T-cell (primary cell): ENCODE data around the gene STARD7. TPM values are rescaled to one million over a fixed set of nuclear protein-coding genes. Genes with fewer than 3 reads are reported as not detected.

ENCODE experiments used
- ATAC-seq, 4 experiments: fragments of 200-7000 bp in 3 of 4; fragments of 150-1000 bp in 1 of 4; cut with Tn5 transposase; replicated peaks in 1 of 4; 1 replicate in 3 of 4; 2 replicates in 1 of 4; pipeline ENCODE4 v1.10.0; 2021; ENCODE audit warnings: moderate library complexity in 3 of 4, mild to moderate bottlenecking in 2 of 4, moderate number of reproducible peaks in 1 of 4
- CTCF ChIA-PET, 2 donors: fragments of 300-600 bp; sonication (Branson Sonifier 250); formaldehyde crosslinking; loops; one replicate each; lab custom pipeline; 2022; ENCODE audit warnings: antibody characterized with exemption in 2 of 2; lab: Charles Lee
- POLR2A ChIA-PET, 2 donors: fragments of 300-600 bp; sonication (Branson Sonifier 250); formaldehyde crosslinking; loops; one replicate each; lab custom pipeline; 2022; ENCODE audit warnings: antibody characterized with exemption in 2 of 2; lab: Charles Lee
- DNase-seq, 35 experiments: peaks; one replicate each; pipeline versions ENCODE4 v3.0.0 to v3.0.0-alpha.2; 2013 to 2023
- H3K27ac ChIP-seq: one replicate; pipeline ENCODE4 v1.5.1; 2013; ENCODE audit warnings: low read length
- H3K27me3 ChIP-seq, 2 experiments: replicated peaks in 1 of 2; 1 replicate in 1 of 2; 2 replicates in 1 of 2; pipeline versions ENCODE4 v1.6.1 to v1.7.0; 2013; ENCODE audit warnings: low read length in 1 of 2, mixed read lengths in 1 of 2; ENCODE audit not compliant: control insufficient read depth in 2 of 2, insufficient read depth in 2 of 2; ENCODE audit errors: extremely low read depth in 1 of 2
- H3K36me3 ChIP-seq, 2 donors: 1 replicate in 1 of 2; 2 replicates in 1 of 2; pipeline versions ENCODE4 v1.6.1 to v1.7.0; 2013; ENCODE audit warnings: low read length in 1 of 2; ENCODE audit not compliant: control insufficient read depth in 2 of 2, insufficient read depth in 1 of 2; ENCODE audit errors: extremely low read depth in 1 of 2
- H3K4me1 ChIP-seq, 2 experiments: 1 replicate in 1 of 2; 2 replicates in 1 of 2; pipeline versions ENCODE4 v1.6.1 to v1.7.0; 2013; ENCODE audit warnings: low read length in 2 of 2, mixed read lengths in 1 of 2; ENCODE audit not compliant: insufficient read depth in 2 of 2, control insufficient read depth in 1 of 2; ENCODE audit errors: extremely low read depth in 1 of 2
- H3K4me3 ChIP-seq, 2 donors: 1 replicate in 1 of 2; 2 replicates in 1 of 2; pipeline versions ENCODE4 v1.5.1 to v1.7.0; 2013; ENCODE audit warnings: mild to moderate bottlenecking in 2 of 2, low read length in 1 of 2, moderate library complexity in 1 of 2; ENCODE audit not compliant: control insufficient read depth in 1 of 2; ENCODE audit errors: extremely low read depth in 1 of 2
- H3K9me3 ChIP-seq: 2 replicates; pipeline ENCODE4 v1.7.0; 2013
- H3K27ac Mint-ChIP-seq, 2 donors: one replicate each; pipeline ENCODE4 v1.8.0; 2020 to 2021; ENCODE audit warnings: mild to moderate bottlenecking in 2 of 2, mixed read lengths in 2 of 2
- H3K27me3 Mint-ChIP-seq, 2 donors: one replicate each; pipeline ENCODE4 v1.8.0; 2021 to 2022; ENCODE audit warnings: mixed read lengths in 2 of 2
- H3K36me3 Mint-ChIP-seq: one replicate; pipeline ENCODE4 v1.8.0; 2021; ENCODE audit warnings: mixed read lengths
- H3K4me1 Mint-ChIP-seq, 3 donors: one replicate each; pipeline ENCODE4 v1.8.0; 2020 to 2022; ENCODE audit warnings: mixed read lengths in 3 of 3, mild to moderate bottlenecking in 1 of 3
- H3K4me3 Mint-ChIP-seq, 3 donors: one replicate each; pipeline ENCODE4 v1.8.0; 2020 to 2022; ENCODE audit warnings: mild to moderate bottlenecking in 3 of 3, mixed read lengths in 3 of 3, moderate library complexity in 3 of 3
- H3K9me3 Mint-ChIP-seq, 3 donors: one replicate each; pipeline ENCODE4 v1.8.0; 2020 to 2022; ENCODE audit warnings: mixed read lengths in 3 of 3
- WGBS: methylation state at CpG from one replicate; pipeline ENCODE4 v1.1.5; 2013; ENCODE audit warnings: missing lambda C conversion rate; ENCODE audit not compliant: insufficient coverage; 5-methylcytosine and 5-hydroxymethylcytosine counted together
- total RNA-seq, 35 experiments: library from RNA in 6 of 35; stranded (reverse) in 6 of 35; fragments of 120-200 nt in 1 of 35; gene quantifications; one replicate each; pipeline versions ENCODE4 v1.2.1 to v1.2.4 and lab custom pipeline; 2013 to 2026

STARD7 gene
- total RNA-seq, 5 donors from 2014 or later (not counting 1 experiment from before 2014, with no cell fraction given) = 65.0 to 95.3 (median 84.4) TPM

DNA sequence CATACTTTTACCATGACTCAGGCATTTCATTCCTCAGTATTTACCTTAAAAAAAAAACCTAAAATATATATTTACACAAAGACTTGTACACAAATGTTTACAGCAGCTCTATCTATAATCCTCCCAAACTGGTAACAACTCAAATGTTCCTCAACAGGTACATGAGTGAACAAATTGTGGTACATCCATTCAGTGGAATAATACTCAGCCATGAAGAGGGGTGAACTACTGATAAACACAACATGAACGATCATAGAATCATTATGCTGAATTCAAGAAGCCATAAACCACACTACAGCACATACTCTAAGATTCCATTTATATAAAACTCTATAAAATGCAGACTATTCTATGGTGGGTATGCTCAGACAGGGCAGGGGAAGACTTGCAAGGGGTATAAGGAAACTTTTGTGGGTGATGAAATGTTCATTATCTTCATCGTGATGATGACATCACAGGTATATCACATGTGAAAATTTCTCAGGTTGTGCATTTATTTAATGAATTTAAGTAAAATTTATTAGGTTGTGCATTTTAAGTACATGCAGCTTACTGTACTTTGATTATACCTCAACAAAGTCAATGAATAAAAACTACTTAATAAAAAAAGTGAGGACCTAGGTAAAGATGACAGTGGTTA, 38.6 kb downstream of the STARD7 start:
- Histone ChIP-seq H3K9me3 (no peaks in the 10 kb centered on the region), H3K27ac (no peak overlapping the region), H3K36me3 (no peaks in the 10 kb centered on the region), H3K27me3 (peaks cover 0 to 2% of the 10 kb centered on the region in 2 experiments), H3K4me3 (no peak overlapping the region), H3K4me1 (peaks cover 4 to 26% of the 10 kb centered on the region in 2 experiments)
- no peaks in the 10 kb centered on the region for H3K9me3 Mint-ChIP-seq
- ATAC-seq (no peak), DNase-seq (no peak)
- H3K27ac Mint-ChIP-seq = no peak overlapping the region
- ChIA-PET CTCF (no interaction called here), POLR2A (no interaction called here)
- peaks cover 13 to 19% (median 16%) of the 10 kb centered on the region in 3 donors for H3K4me1 Mint-ChIP-seq
- H3K4me3 Mint-ChIP-seq = no peak overlapping the region
- no peaks in the 10 kb centered on the region for H3K36me3 Mint-ChIP-seq
- no peaks in the 10 kb centered on the region for H3K27me3 Mint-ChIP-seq
- WGBS = no CpG with 5 or more reads among the region's 2 CpGs

DNA sequence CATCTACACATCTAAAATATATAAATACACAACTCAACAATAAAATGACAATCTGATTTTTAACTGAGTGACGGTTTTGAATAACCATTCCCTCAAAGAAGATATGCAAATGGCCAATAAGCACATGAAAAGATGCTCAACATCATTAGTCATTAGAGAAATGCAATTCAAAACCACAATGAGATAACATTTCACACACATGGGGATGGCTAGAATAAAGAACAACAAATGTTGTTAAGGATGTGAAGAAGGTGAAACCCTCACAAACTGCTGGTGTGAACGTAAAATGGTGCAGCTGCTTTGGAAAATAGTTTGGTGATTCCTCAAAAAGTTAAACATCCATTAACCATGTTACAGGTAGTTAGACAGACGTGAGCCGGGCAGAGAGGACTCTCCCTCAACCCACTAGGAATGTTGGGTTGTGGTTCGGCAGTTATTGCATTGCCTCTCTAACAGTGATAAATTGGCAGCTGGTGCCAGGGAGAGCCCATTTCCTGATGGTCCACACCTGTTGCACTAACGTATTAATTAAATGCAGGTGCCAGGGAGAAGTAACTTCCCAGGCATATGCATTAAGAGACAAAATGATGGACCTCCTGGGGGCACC, 41.1 kb downstream of the STARD7 start:
- Mint-ChIP-seq H3K27me3 (no peaks in the 10 kb centered on the region), H3K4me1 (peaks cover 30 to 35% (median 32%) of the 10 kb centered on the region in 3 donors), H3K36me3 (no peaks in the 10 kb centered on the region), H3K4me3 (no peak overlapping the region), H3K9me3 (no peaks in the 10 kb centered on the region), H3K27ac (no peak overlapping the region)
- H3K9me3 ChIP-seq = no peaks in the 10 kb centered on the region
- no peak overlapping the region for H3K27ac ChIP-seq
- no peaks in the 10 kb centered on the region for H3K36me3 ChIP-seq
- ChIA-PET POLR2A (no interaction called here), CTCF (no interaction called here)
- peaks cover 21 to 43% of the 10 kb centered on the region in 2 experiments for H3K4me1 ChIP-seq
- ATAC-seq (no peak), DNase-seq (no peak)
- H3K27me3 ChIP-seq = no peaks in the 10 kb centered on the region
- WGBS = 57% methylated on average over 1 of the region's 6 CpGs
- H3K4me3 ChIP-seq = no peak overlapping the region

DNA sequence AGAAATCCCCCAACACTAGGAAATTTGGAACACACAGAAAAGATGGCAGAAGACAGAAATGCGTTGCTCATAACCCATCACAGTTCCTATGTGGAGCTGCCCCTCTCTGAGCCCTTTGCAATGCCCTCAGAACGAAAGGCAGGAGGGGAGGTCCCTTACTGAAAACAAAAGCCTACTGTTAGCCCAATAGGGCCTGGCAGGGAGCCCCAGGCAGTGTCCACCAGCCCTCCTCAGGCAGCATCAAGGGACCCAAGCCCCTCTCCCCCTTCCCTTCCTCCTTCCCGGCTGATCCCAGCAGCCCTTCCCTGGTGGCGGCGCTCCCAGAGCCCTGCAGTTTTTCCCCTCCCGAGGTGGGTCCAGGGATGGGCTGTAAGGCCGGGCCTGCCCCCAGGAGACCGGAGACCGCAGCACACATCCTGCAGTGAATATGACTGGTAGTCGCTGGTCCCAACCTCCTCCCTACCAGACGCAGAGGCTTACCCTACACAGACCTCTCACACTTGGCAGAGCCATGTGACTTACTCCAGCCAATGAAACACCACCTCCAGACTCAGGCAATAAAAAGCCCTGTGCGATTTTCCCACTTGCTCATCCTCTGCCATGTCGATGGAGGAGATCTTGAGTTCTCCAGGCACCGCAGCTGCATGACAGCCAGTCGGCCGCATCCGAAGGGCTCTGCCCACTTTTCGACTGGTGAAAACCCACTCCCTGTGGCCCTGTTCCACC, 44.0 kb downstream of the STARD7 start:
- Histone ChIP-seq H3K27me3 (no peaks in the 10 kb centered on the region), H3K9me3 (no peaks in the 10 kb centered on the region), H3K36me3 (no peaks in the 10 kb centered on the region), H3K4me3 (peak overlapping the region in 1 of 2 donors; percentile 36), H3K4me1 (peaks cover 27 to 67% of the 10 kb centered on the region in 2 experiments), H3K27ac (peak overlapping the region; percentile 96)
- Mint-ChIP-seq H3K9me3 (peaks cover 0 to 4% (median 2%) of the 10 kb centered on the region in 3 donors), H3K27ac (peak overlapping the region; percentile 82 to 86), H3K27me3 (no peaks in the 10 kb centered on the region), H3K4me3 (peak overlapping the region; percentile 54 to 74 (median 56)), H3K4me1 (peaks cover 45 to 60% (median 51%) of the 10 kb centered on the region in 3 donors), H3K36me3 (no peaks in the 10 kb centered on the region)
- ATAC-seq (peak; percentile 73 to 84 (median 78)), DNase-seq (peak in 31 of 35 experiments; percentile 34 to 82 (median 56))
- ChIA-PET POLR2A (interaction anchor here (1.0 to 1.4 kb wide), 2 partner anchors 14 to 22 kb away, joined by 3 to 4 read pairs; no protein-coding TSS in a partner anchor), CTCF (interaction anchor here in 1 of 2 donors (0.9 to 1.5 kb wide), 3 partner anchors 10 to 23 kb away, joined by 3 to 6 read pairs (median 3); no protein-coding TSS in a partner anchor)
- 19% methylated on average over 14 of the region's 18 CpGs for WGBS

DNA sequence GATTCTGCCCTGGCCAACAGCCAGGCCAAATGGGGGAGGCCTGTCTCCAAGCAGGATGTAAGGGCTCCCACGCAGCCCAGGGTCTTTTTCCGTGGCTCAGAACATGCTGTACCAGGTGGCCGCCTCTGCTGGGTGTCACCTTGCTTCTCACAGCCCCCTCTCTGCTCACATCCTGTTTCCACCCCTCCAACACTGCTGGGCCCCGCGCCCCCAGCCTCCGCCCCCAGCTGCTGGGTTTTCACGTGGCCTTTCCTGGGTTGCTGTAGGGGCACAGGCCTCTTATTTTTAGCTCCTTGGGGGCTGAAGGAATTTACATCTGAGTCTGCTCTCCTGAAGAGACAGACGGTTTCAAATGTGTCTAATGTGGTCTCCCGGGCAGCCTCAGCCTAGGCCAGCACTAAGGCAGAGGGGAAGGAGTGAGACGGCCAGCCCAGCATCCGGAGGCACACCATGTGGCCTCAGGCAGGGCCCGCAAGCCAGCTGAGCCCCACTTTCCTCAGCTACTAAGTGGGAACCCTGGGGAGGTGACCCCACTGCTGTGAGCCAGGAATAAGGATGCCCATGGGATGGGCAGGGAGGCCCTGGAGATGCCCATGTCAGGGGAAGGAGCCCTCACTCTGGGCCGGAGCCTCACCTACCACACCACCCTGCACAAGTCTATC, 44.7 kb downstream of the STARD7 start:
- 6% methylated on average over 9 of the region's 13 CpGs for WGBS
- Histone ChIP-seq H3K4me3 (peak overlapping the region; percentile 36 to 39), H3K4me1 (peaks cover 34 to 74% of the 10 kb centered on the region in 2 experiments), H3K36me3 (no peaks in the 10 kb centered on the region), H3K27ac (peak overlapping the region; percentile 96), H3K9me3 (no peaks in the 10 kb centered on the region), H3K27me3 (no peaks in the 10 kb centered on the region)
- POLR2A ChIA-PET = interaction anchor here (0.5 to 1.6 kb wide), 4 partner anchors 14 to 44 kb away, joined by 3 to 6 read pairs (median 4); no protein-coding TSS in a partner anchor
- H3K4me1 Mint-ChIP-seq = peaks cover 53 to 67% (median 58%) of the 10 kb centered on the region in 3 donors
- H3K4me3 Mint-ChIP-seq = peak overlapping the region; percentile 54 to 74 (median 56)
- DNase-seq (peak in 34 of 35 experiments; percentile 40 to 82 (median 64)), ATAC-seq (peak; percentile 65 to 75 (median 72))
- H3K27me3 Mint-ChIP-seq = no peaks in the 10 kb centered on the region
- peak overlapping the region; percentile 82 to 86 for H3K27ac Mint-ChIP-seq
- CTCF ChIA-PET = interaction anchor here (0.9 to 1.7 kb wide), 5 partner anchors 10 to 25 kb away, joined by 3 to 6 read pairs (median 3); no protein-coding TSS in a partner anchor
- H3K9me3 Mint-ChIP-seq = peaks cover 0 to 4% (median 2%) of the 10 kb centered on the region in 3 donors
- H3K36me3 Mint-ChIP-seq = no peaks in the 10 kb centered on the region

DNA sequence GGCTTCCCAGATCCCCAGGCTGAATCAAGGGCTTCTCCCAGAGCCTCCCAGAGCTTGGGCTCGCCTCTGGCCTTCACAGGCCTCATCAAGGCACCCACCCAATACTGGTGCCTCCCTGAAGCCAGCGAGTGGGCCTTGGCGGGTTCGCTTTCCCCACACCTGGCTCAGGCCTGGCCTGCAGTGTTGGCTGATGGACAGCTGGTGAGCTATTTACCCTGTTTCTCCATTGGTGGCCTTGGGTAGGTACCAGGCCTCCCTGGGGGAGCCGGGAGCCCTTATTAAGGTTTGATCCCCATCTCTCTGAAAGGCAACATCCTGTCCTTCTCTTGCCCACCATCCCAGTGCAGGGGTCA, 45.2 kb downstream of the STARD7 start:
- Histone ChIP-seq H3K27ac (peak overlapping the region; percentile 96), H3K9me3 (no peaks in the 10 kb centered on the region), H3K36me3 (no peaks in the 10 kb centered on the region), H3K4me3 (no peak overlapping the region), H3K27me3 (no peaks in the 10 kb centered on the region), H3K4me1 (peaks cover 39 to 80% of the 10 kb centered on the region in 2 experiments)
- peaks cover 58 to 71% (median 63%) of the 10 kb centered on the region in 3 donors for H3K4me1 Mint-ChIP-seq
- no peaks in the 10 kb centered on the region for H3K36me3 Mint-ChIP-seq
- DNase-seq (no peak), ATAC-seq (peak in 1 of 4 experiments; percentile 2)
- H3K9me3 Mint-ChIP-seq = peaks cover 0 to 4% (median 2%) of the 10 kb centered on the region in 3 donors
- peak overlapping the region in 1 of 3 donors; percentile 74 for H3K4me3 Mint-ChIP-seq
- H3K27me3 Mint-ChIP-seq = no peaks in the 10 kb centered on the region
- peak overlapping the region; percentile 82 to 86 for H3K27ac Mint-ChIP-seq
- 70% methylated on average over 5 of the region's 5 CpGs for WGBS
- POLR2A ChIA-PET = interaction anchor here in 1 of 2 donors (0.5 to 1.6 kb wide), 3 partner anchors 13 to 45 kb away, joined by 3 to 6 read pairs (median 3); no protein-coding TSS in a partner anchor
- CTCF ChIA-PET = interaction anchor here (0.9 to 1.7 kb wide), 5 partner anchors 11 to 24 kb away, joined by 3 to 6 read pairs (median 3); no protein-coding TSS in a partner anchor
